Upper lobe of left lung (tissue), 6 donors: Measurements from ENCODE around the gene CAV3. TPM values are rescaled to one million over a fixed set of nuclear protein-coding genes. Genes with fewer than 3 reads are reported as not detected.
"Not testable (repeated sequence)": the region's sequence is repeated elsewhere in the genome, so short reads cannot be mapped to it uniquely, and the experiment has no call there.

Experiments
- ATAC-seq, 2 donors: fragments of 200-7000 bp; cut with Tn5 transposase; one replicate each; pipeline ENCODE4 v1.9.1; 2022; ENCODE audit warnings: mild to moderate bottlenecking in 2 of 2, moderate library complexity in 2 of 2; ENCODE audit not compliant: low FRiP score in 2 of 2
- DNase-seq, 2 donors: peaks; one replicate each; pipeline ENCODE4 v3.0.0-alpha.2; 2019 to 2020
- H3K27ac ChIP-seq, 4 donors: fragments of 200-600 bp; sonication (generic); one replicate each; pipeline ENCODE4 v1.5.1; 2016 to 2019
- H3K27me3 ChIP-seq, 4 donors: fragments of 200-600 bp; sonication (generic); one replicate each; pipeline ENCODE4 v1.5.1; 2017 to 2019
- H3K36me3 ChIP-seq, 4 donors: fragments of 200-600 bp; sonication (generic); one replicate each; pipeline ENCODE4 v1.5.1; 2016 to 2019
- H3K4me1 ChIP-seq, 4 donors: fragments of 200-600 bp; sonication (generic); one replicate each; pipeline ENCODE4 v1.5.1; 2018 to 2019
- H3K4me3 ChIP-seq, 4 donors: fragments of 200-600 bp; sonication (generic); one replicate each; pipeline ENCODE4 v1.5.1; 2017 to 2019; ENCODE audit warnings: mild to moderate bottlenecking in 2 of 4, moderate library complexity in 1 of 4
- H3K9me3 ChIP-seq, 4 donors: fragments of 200-600 bp; sonication (generic); one replicate each; pipeline ENCODE4 v1.5.1; 2018 to 2019
- EP300 ChIP-seq, 4 donors: sonication (generic); formaldehyde crosslinking; IDR thresholded peaks; one replicate each; pipeline ENCODE4 v1.5.1; 2017; ENCODE audit warnings: antibody characterized with exemption in 4 of 4, control low read depth in 2 of 4
- POLR2A ChIP-seq, 4 donors: fragments of 450-650 bp; IDR thresholded peaks; one replicate each; pipeline ENCODE4 v1.5.1; 2016 to 2017; ENCODE audit warnings: antibody characterized with exemption in 4 of 4, mild to moderate bottlenecking in 2 of 4
- POLR2AphosphoS5 ChIP-seq, 2 donors: sonication (generic); formaldehyde crosslinking; IDR thresholded peaks; one replicate each; pipeline ENCODE4 v1.5.1; 2017; ENCODE audit warnings: antibody characterized with exemption in 2 of 2
- WGBS, 2 donors: methylation state at CpG; one replicate each; pipeline ENCODE4 v1.1.5; 2017 to 2018; 5-methylcytosine and 5-hydroxymethylcytosine counted together
- total RNA-seq, 6 donors: library from RNA; depleted of rRNA in 4 of 6; stranded (reverse); fragments of >200 nt in 4 of 6; gene quantifications; one replicate each; pipeline versions ENCODE4 v1.1.0 to v1.2.1, GENCODE V29; 2016 to 2021
- TF ChIP-seq, protein P1 (sequence below), 6 experiments: fragments of 450-650 bp in 4 of 6; fragments of 200-600 bp in 2 of 6; sonication (generic) in 2 of 6; IDR thresholded peaks; one replicate each; pipeline ENCODE4 v1.5.1; 2016 to 2019; ENCODE audit warnings: antibody characterized with exemption in 6 of 6
- donor health status: DM: no; HTN: no; CAD: no; lungs with moderate emphysema.
- donor health status: DM: no; HTN: yes; CAD: no; lungs with severe emphysema.

Gene CAV3
- total RNA-seq = 1 to 10 TPM in 2 of 6 donors, under 1 TPM in 2, not detected in 2; 0.17 to 1.1 (median 0.73) TPM

DNA sequence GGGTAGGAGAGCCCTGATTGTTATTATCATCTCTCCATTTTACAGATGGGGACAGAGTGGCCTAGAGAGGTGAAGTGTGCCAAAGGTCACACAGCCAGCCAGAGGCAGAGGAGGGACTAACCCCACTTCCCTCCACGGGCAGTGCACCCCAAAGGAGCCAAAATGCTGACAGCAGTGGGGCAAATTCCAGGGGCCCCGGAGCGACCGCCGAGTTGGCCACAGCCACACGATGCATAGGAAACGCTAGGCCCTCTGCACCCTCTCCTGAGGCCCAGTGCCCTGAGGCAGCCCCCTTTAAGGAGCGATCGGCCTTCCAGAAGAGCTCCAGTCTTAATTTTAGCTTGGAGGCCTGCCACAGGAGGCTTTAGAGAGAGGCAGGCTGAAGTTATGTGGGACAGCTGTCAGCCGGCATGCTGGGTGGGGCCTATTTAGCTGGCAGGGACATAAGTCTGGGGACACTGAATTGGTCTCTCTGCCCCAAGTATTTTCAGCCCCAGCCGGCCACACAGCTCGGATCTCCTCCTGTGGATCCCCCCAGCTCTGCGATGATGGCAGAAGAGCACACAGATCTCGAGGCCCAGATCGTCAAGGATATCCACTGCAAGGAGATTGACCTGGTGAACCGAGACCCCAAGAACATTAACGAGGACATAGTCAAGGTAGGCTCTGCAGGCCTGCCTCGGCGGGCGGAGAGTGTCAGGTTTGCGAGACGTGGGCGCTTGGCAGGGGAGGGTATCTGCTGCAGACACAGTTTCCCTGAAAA lies at the start of gene CAV3:
CAV3 (plus strand) TSS at position 471 of the 763 bp plus-strand sequence; CDS start at position 546, 75 bp downstream.
- DNase-seq (no peak), ATAC-seq (no peak)
- WGBS, 2 donors = 65 to 79% methylated on average over 4 to 23 of the region's 23 CpGs
- Histone ChIP-seq H3K27me3 (no peaks in the 10 kb centered on the region), H3K27ac (no peak within 1 kb of the TSS), H3K9me3 (no peaks in the 10 kb centered on the region), H3K4me3 (peak within 1 kb of the TSS in 1 of 4 donors; percentile 14), H3K4me1 (no peaks in the 10 kb centered on the region), H3K36me3 (no peaks in the 10 kb centered on the region)
- TF ChIP-seq POLR2AphosphoS5 (IDR thresholded peaks at IDR 0.05) (no peak), POLR2A (IDR thresholded peaks at IDR 0.05) (no peak), EP300 (IDR thresholded peaks at IDR 0.05) (no peak)
- TF ChIP-seq, protein P1, sequence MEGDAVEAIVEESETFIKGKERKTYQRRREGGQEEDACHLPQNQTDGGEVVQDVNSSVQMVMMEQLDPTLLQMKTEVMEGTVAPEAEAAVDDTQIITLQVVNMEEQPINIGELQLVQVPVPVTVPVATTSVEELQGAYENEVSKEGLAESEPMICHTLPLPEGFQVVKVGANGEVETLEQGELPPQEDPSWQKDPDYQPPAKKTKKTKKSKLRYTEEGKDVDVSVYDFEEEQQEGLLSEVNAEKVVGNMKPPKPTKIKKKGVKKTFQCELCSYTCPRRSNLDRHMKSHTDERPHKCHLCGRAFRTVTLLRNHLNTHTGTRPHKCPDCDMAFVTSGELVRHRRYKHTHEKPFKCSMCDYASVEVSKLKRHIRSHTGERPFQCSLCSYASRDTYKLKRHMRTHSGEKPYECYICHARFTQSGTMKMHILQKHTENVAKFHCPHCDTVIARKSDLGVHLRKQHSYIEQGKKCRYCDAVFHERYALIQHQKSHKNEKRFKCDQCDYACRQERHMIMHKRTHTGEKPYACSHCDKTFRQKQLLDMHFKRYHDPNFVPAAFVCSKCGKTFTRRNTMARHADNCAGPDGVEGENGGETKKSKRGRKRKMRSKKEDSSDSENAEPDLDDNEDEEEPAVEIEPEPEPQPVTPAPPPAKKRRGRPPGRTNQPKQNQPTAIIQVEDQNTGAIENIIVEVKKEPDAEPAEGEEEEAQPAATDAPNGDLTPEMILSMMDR (IDR thresholded peaks at IDR 0.05) = no peak

DNA sequence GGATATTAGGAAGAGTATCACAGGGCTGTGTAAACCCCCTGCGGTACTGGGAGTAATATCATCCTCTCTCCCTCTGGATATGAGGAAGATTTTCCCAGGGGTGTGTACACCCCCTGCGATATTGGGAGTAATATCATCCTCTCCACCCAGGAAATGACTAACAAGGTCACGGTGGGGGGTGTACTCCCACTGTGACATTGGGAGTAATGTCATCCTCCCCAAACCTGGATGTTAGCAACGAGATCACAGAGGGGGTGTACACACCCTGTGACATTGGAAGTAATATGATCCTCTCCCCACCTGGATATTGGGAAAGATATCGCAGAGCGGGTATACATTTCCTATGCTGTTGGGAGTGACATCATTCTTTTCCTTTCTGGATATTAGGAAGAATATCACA lies 48.6 kb upstream of the CAV3 start:
- H3K4me3 ChIP-seq, DNase-seq, ATAC-seq, H3K27me3 ChIP-seq, H3K4me1 ChIP-seq, H3K36me3 ChIP-seq, H3K27ac ChIP-seq, H3K9me3 ChIP-seq: not testable (repeated sequence)
- WGBS, 2 donors = 75 to 91% methylated on average over 4 to 6 of the region's 6 CpGs

DNA sequence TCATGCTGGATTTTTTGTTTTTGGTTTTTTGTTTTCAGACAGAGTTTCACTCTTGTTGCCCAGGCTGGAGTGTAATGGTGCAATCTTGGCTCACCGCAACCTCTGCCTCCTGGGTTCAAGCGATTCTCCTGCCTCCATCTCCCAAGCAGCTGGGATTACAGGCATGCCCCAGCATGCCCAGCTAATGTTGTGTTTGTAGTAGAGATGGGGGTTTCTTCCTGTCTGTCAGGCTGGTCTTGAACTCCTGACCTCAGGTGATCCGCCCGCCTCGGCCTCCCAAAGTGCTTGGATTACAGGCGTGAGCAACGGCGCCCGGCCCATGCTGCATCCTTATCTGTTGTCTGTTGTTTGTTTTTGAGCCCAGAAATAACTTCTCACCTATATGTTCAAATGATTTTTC lies 42.3 kb upstream of the CAV3 start:
- not testable (repeated sequence) for ATAC-seq, H3K9me3 ChIP-seq, H3K36me3 ChIP-seq, H3K27ac ChIP-seq, H3K4me1 ChIP-seq, H3K4me3 ChIP-seq, DNase-seq, H3K27me3 ChIP-seq
- 85 to 86% methylated on average over 9 of the region's 9 CpGs for WGBS, 2 donors

DNA sequence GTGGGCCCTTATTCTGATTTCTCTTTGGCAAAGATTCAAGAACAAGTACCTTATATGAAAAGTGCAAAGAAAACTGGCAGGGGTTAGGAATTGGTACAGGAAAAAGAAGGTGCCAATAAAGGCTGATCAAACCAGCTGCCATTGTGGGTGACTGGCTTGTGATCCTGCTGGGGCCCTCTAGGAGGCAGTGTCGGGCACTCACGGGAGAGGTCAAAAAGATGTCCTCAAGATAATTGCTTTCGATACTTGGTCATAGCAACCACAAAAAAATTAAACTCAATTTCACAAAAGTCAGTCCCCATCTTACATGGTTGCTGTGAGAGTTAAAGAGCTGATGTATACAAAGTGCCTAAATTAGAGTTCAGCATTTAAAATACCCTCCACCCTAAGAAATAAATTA lies 31.0 kb upstream of the CAV3 start:
- no peak overlapping the region for H3K4me3 ChIP-seq
- H3K27ac ChIP-seq = no peak overlapping the region
- no peaks in the 10 kb centered on the region for H3K36me3 ChIP-seq
- ATAC-seq (no peak), DNase-seq (no peak)
- peaks cover 0 to 5% (median 2%) of the 10 kb centered on the region in 4 donors for H3K9me3 ChIP-seq
- no peaks in the 10 kb centered on the region for H3K4me1 ChIP-seq
- 41 to 53% methylated on average over 3 of the region's 3 CpGs for WGBS, 2 donors
- no peaks in the 10 kb centered on the region for H3K27me3 ChIP-seq
- TF ChIP-seq, protein P1 (IDR thresholded peaks at IDR 0.05) = no peak
- no peak for TF ChIP-seq POLR2A (IDR thresholded peaks at IDR 0.05)
- TF ChIP-seq EP300 (IDR thresholded peaks at IDR 0.05) = no peak
- no peak for TF ChIP-seq POLR2AphosphoS5 (IDR thresholded peaks at IDR 0.05)

DNA sequence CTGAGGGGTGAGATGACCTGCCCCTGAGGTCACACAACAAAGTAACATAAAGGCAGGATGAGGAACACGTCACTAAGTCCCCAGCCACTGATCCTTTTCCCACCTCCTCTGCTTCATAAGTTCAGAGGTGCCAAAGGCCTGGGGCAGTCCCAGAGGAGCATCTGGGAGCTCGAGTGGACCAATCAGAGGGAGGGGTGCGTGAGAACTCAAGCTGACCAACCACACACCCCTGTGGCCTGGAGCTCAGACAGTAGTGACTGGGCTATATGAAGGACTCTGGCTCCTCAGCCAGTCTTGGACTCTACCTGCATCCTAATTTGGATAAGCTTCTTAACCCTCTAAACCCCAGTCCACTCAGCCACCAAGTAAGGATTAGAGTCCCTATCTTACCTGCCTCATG lies 28.0 kb upstream of the CAV3 start:
- WGBS, 2 donors = 59 to 72% methylated on average over 3 of the region's 3 CpGs
- DNase-seq (no peak), ATAC-seq (no peak)
- H3K9me3 ChIP-seq = peaks cover 0 to 5% (median 2%) of the 10 kb centered on the region in 4 donors
- H3K36me3 ChIP-seq = no peaks in the 10 kb centered on the region
- no peak overlapping the region for H3K27ac ChIP-seq
- no peak overlapping the region for H3K4me3 ChIP-seq
- no peaks in the 10 kb centered on the region for H3K4me1 ChIP-seq
- H3K27me3 ChIP-seq = no peaks in the 10 kb centered on the region
- TF ChIP-seq POLR2A (IDR thresholded peaks at IDR 0.05) (no peak), EP300 (IDR thresholded peaks at IDR 0.05) (no peak), POLR2AphosphoS5 (IDR thresholded peaks at IDR 0.05) (no peak)
- TF ChIP-seq, protein P1 (IDR thresholded peaks at IDR 0.05) = no peak

DNA sequence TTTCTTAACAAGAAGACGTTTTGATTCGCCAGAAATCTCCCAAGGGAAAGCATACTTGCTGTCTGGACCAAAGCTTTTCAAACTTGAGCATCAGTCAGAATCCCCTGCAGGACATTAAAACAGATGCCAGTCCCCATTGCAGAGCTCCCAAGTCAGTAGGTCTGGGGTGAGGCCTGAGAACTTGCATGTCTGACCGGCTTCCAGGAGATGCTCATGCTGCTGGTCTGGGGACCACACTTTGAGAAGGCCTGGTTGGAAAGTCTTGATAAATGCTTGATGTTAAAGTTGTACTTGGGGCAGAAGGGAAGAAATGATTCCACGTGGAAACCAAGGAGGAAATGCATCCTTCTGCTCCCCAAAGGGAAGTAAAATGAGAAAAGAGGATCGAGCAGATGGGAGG lies 24.3 kb upstream of the CAV3 start:
- DNase-seq (no peak), ATAC-seq (no peak)
- Histone ChIP-seq H3K4me1 (no peaks in the 10 kb centered on the region), H3K9me3 (peaks cover 0 to 5% (median 2%) of the 10 kb centered on the region in 4 donors), H3K27ac (no peak overlapping the region), H3K36me3 (no peaks in the 10 kb centered on the region), H3K4me3 (no peak overlapping the region), H3K27me3 (no peaks in the 10 kb centered on the region)
- no peak for TF ChIP-seq POLR2A (IDR thresholded peaks at IDR 0.05)
- TF ChIP-seq POLR2AphosphoS5 (IDR thresholded peaks at IDR 0.05) = no peak
- no peak for TF ChIP-seq EP300 (IDR thresholded peaks at IDR 0.05)
- TF ChIP-seq, protein P1 (IDR thresholded peaks at IDR 0.05) = no peak
- WGBS, 2 donors = 56 to 73% methylated on average over 5 of the region's 5 CpGs
